Activated CD8-positive, alpha-beta memory T cell treated with anti-CD3 and anti-CD28 coated beads, Interleukin-2, amount 50 U/mL, for 48 hours (primary cell): ENCODE results near the gene TLE7.

Experiments used
- DNase-seq: peaks from one replicate; pipeline ENCODE4 v3.0.0-alpha.2; 2020

The TLE7 gene

DNA sequence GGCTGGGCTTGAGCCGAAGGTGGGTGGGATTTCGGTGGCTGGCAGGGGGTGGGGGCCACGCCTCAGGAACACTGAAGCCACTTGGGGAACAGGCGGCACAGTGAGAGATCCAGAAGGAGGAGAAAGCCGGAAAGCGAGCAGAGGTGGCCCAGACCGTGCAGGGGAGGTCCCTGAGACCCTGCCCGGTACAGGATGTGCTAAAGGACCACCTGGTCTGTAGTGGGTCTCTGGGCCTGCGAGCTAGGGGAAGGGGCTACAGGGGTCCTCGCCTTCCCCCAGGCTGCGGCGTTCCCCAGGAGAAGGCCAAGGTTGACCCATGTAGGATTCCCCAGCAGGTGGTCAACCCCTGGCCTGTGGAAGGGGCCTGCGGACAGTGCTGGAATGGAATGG is at the start of gene TLE7:
Gene TLE7 (minus strand): TSS at position 4 of the 390 bp plus-strand sequence. CDS start 8,730 bp downstream, outside the sequence.
- DNase-seq, result no peak

DNA sequence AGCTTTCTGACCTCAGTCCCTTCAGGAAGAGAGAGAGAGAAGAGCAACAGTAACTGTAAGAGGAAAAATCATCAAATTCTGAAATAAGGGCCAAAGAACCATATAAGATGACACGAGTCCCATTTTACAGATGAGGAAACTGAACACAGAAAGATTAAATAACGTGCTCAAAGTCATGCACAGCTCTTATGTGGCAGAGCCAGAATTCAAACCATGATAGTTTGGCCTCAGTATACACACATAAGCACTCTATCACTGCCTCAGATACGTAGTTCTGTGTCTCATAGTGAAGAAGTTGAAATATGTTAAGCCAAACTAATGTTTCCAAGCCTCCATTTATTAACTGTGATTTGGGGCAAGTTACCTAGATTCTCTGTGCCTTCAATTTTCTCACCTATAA is 49.2 kb upstream of the TLE7 start:
- no peak for DNase-seq

DNA sequence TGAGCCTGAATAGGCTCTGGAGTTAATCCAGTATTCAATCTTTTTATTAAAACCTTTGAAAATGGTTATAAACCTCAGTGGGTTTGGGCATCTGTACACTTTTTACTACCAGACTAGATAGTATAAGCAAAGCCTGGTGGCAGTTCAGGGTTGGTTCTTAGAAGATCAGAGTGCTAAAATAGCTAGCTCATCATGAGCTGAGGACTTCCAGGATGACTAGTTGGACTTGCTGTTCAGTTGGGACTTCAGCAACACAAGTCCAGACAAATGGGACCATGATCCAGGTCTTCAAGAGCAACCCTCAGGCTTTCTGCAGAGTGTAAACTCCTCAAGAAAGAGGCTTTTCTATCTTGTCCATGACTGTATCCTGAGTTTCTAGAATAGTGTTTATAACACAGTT is 48.5 kb upstream of the TLE7 start:
- DNase-seq, result no peak

DNA sequence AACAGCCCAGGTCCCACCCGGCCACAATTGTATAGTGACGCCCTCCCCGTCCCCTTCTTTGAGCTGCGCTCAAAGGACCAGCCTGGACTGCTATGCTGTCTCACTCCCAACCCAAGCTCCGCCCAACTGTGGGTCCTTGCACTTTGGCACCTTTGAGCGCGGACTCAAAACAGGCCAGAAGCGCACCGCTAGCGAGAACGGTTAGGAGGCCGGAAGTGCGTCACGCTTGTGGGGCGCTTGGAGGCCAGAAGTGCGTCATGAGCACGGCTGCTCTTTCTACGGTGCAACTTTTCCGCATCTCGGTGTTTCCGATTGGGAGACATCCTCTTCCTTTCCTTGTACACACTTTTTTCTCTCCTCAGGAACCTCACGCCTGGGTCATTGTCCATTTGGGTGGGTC is 47.3 kb upstream of the TLE7 start, which contains the start of gene ZNF19:
Gene ZNF19 (minus strand): TSS at position 203 of the 400 bp plus-strand sequence. CDS start 7,210 bp downstream, outside the sequence.
- DNase-seq, result no peak

DNA sequence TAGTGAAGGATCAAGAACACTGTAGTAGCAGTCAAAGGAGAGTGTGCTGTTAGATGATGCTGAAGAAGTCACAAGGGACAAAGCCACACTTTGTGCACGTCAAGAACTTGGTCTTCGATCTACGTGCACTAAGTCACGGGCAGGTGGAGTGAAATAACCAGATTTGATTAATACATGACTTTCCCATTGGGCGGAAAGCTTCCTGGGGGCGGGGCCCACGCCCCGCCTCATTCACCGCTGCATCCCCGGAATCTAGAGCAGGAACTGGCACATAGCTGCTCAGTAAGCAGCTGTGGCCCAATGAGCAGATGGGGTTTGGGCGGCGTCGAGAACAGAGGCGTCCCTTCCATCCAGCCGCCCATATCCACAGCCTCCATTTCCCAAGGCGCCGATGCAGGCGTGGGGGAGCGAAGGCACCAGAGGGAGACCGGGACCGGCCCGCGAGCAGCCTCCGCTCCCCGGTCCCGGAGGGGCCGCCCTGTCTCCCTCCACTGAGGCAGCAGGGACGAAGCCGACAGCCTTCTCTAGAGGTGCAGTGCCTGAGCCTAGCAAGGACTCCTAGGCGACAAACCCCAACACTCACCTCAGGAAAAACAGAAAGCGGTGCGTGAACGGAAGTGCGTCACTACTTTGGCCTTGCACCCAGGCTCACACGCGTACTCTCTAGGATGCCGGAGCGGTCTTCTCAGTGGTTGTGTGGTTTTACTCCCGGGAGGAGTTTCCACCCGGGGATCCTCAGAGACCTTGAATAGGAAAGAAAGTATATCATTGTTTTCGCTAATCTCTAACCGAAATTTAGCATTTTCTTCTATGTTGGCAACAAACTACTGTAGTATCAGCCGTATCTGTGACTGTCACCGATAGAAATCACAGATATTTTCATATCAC is 42.4 kb upstream of the TLE7 start:
- DNase-seq, result peak; percentile 84

DNA sequence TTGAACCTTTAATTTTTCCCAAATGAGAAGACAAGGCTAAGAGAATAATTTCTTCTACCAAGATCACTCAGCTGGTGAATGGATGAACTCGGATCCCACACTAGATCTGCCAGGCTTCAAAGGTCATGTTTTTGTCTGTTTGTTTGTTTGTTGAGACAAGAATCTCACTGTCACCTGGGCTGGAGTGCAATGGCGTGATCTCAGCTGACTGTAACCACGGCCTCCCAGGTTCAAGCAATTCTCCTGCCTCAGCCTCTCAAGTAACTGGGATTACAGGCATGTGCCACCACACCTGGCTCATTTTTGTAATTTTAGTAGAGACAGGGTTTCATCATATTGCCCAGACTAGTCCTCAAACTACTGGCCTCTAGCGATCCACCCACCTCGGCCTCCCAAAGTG is 40.7 kb upstream of the TLE7 start:
- no peak for DNase-seq

DNA sequence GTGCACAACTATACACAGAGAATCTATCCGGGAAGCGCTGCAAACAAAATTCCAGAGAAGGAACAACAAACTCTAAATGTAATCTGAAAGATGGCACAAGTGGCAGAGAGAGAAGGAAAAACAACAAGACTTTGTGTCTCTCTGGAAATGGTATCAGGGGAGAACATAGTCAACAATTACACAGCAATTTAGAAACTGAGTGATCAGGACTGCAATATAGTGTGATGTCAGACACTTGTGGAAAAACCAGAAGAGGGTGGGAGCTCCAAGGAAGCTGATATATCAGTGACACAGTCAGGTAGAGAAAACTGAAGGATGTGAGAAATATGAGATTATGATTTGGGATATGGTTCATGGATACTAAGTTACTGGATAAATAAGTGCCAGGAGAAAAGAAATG is 39.1 kb upstream of the TLE7 start:
- DNase-seq, result no peak

DNA sequence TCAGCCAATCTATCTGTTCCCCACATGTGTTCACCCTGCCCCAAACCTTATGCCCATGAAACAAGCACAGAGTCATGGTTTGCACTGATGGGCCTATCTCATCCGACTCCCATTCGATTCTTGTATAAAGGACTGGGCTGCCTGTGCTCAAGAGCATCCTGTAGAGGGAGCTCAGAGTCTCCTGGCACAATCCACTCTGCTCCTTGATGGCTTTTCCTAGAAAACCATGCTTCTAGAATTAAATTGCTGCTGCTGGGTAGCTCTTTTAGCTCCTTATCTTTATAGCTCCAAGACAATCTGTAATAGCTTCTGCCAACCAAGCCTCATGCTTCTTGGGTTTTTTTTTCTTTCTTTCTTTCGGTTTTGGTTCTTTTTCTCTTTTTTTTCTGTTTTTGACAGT is 37.6 kb upstream of the TLE7 start:
- DNase-seq, result no peak

DNA sequence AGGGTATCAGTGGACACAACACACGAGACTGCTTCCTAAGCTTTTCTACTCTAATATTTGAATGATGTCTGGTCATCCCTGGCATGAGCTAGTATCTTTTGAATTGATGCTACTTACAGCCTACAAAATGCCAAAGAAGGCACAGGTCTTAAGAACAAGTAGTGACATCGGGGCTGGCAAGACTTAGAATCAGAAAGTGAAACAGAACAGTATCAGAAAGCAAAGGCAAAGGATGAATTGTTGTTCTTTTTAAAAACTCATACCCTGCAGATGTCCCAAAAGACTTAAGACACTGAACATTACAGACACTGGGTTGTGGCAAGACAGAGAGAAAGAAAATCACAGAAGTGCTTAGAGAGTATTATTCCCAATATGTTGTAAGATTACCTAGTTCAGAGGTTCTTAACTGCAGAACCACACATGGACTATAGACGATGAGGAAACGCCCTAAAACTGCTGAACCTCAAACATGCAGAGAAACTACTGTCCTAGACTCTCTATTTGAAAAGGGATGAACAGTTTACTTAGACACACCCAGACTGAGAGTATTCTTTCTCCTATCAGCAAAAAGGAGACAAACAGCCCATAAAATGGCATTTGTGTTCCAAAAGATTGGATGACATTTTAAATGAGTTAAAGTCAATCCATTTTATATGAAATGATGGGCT is 34.7 kb upstream of the TLE7 start:
- DNase-seq, result no peak

DNA sequence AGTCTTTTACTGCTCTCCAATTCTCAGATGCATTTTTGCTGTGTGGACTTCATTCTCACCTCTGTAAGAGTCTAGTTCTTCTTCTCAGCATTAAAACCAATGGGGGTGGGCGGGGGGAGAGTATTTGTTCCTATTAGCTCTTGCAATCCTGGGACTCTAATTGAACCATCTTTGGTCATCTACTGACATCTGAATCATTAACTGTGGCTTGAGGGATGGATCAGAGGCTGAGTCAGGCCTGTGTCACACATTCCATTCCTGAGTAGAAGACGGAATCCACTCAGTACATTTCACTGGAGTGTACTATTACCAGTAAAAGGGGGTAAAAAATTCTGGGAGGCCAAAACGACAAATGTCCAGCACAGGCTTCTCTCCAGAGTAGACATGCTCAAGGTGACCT is 33.0 kb upstream of the TLE7 start:
- DNase-seq, result no peak

DNA sequence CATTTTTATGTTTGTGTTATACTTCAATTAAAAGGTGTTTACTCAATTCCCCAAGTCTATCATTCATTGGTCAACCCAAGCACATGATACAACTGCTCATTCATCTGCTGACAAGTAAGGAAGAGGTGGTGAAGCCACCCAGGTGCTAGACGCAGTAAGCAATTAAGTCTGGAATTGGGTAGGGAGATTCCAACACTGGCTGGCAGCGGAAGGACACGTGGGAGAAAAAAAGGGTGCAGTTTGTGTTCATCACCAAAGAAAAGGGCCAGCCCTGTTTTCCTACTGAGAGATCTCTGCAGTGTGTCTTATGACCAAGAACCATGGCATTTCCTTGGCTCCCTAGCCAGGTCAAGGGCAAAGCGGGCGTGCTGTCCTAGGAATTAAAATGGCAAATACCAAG is 32.0 kb upstream of the TLE7 start:
- DNase-seq, result no peak

DNA sequence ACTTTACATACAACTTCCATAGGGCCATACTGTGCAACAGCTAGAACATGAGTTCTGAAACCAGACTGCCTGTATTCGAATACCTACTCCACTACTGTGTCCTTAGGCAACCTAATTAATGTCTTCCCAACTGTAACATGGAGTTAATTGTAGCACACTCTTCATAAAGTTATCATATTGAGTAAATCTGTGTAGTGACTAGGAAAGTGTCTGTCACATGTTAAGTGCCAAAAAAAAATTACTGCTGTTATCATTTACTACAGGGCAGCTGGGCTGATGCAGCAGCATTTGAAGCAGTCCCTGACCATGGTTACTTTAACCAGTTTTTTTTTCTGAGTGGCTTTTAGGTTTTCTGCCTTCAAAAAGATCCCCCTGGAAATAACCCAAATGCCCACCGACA is 31.1 kb upstream of the TLE7 start:
- no peak for DNase-seq

DNA sequence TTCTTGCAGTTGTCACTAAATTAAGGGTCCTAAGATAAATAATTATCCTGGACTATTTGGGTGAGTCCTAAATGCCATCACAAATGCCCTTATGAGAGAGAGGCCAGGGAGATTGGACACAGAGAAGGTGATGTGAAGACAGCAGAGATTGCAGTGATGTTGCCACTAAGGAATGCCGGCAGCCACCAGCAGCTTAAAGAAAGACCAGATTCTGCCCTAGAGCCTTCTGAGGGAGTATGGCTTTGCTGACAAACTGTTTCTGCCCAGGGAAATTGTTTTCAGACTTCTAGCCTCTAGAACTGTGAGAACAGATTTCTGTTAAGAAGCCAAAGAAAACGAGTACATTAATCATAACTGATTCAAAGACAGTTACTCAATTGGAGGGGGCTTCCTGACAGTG is 30.2 kb upstream of the TLE7 start:
- no peak for DNase-seq

DNA sequence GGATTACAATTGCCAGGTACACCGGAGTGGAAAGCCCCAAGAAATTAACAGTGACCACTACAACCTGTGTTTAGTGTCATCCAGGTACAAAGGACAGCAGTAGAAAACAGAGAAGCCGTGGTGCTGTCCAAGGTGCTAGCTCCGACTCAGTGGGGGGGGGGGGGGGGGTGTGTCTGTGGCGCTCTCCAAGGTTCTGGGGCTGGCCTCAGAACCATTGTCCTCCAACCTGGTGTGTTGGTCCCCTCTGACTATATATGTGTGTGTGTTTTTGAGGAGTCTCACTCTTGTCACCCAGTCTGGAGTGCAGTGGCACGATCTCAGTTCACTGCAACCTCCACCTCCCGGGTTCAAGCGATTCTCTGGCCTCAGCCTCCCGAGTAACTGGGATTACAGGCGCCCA is 26.0 kb upstream of the TLE7 start:
- peak; percentile 63 for DNase-seq

DNA sequence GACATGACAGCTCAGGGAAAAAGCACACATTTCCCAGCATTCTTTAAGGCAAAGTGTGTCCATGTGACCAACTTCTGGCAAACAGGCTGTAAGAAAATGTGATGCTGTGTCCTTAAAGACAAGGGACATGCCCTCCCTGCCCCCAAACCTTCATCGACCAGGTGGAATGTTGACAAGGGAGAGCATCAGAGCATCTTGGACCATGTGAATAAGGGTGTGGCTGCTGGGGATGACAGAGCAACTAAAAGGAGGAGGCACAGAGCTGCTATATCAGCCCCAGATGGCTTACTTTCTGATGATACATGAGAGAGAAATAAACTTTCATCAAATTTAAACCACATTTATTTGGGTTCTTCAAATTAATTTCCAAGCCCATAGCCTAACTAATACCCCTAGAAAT is 22.4 kb upstream of the TLE7 start:
- no peak for DNase-seq

DNA sequence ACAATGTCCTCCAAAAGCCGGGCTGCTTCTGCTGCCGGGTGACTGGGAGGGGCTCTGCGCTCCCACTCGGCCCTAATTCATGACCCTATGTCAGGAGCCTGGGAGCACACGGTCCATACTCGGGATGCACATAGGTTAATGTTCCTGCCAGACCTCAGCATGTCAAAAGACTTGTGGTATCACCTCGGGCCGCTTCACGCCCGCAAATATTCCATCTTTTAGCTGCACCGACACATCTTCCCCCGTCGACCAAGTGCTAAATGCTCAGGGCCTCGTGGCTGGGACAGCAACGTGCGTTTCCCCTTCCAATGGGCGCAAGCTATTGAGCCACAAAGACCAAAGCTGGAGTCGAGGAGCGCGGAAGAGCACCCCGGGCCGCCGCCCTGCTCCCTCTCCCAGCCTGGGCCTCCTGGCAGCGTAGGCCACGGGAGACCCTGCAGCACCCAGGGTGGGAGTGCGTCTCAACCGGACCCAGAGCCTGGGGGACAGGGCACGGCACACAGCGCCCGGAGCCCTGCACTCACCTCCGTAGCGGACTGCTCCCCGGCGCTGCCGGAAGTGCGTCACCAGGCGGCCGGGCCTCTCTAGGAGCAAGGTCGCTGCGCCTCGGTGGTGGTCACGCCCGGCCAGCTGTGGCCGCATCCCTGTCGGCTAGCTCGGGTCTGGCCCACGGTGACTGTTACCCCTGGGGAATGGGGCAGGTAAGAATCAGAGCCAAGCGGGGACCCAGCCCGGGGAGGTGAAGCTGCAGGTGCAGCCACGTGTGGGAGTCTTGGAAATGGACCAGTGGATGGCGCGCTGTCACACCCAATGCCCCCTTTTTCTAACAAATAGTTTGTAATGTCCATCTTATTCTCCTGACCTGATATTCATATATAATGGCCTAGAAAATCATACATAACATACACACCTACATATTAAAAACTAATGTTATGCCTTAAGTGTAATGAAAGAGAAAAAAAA is 20.1 kb upstream of the TLE7 start, which contains the start of gene ZNF23:
Gene ZNF23 (minus strand): TSS at position 562 of the 963 bp plus-strand sequence. CDS start 5,451 bp downstream, outside the sequence.
- peak; percentile 90 for DNase-seq

DNA sequence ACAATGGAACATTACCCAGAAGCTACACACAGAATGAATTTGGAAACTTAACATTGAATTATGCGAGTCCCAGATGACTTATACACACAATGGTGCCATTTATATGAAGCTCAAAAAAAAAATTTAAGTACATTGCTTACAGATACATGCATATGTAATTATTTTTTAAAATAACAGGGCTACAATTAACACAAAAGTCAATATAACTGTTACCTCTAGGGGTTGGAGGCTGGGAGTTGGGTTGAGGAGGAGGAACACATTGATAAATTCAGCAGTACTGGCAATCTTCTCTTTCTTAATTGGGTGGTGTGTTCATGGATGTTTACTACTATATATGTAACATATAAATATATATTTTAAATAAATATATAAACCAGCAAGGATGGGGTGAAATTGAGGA is 19.1 kb upstream of the TLE7 start:
- DNase-seq, result no peak

DNA sequence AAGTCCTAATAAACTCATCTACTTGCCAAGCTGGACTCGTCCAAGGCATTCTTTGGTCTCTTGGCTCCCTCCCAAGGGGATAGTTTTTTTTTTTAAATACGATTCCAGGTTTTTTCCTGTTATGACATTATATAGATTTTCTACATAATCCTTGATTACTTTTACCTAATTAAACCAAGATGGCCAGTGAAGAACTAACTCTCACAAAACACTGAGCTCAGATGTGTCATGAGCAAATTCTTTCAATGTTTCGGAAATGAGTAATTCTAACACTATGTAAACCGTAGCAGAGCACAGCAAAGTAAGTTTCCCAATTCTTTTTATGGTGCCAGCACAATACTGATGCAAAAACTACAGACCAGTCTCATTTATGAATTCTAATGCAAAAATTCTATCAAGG is 18.4 kb upstream of the TLE7 start:
- DNase-seq, result no peak

DNA sequence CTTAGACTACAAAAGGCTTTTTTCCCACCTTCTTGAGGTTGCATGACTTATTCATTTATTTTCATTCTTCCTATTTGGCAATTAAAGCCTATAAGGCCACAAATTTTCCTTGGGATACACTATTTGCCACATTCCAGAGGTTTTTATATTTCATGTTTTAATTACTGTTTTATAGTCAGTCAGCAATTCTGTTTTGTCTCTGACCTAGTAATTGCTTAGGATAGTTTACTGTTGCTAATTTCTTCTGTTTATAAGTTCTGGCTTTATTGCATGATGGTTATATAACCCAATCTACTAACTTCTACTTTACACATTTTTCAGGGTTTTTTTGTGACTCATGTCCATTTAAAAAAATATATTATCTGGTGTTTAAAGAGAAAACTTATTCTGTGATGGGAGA is 17.7 kb upstream of the TLE7 start:
- no peak for DNase-seq

DNA sequence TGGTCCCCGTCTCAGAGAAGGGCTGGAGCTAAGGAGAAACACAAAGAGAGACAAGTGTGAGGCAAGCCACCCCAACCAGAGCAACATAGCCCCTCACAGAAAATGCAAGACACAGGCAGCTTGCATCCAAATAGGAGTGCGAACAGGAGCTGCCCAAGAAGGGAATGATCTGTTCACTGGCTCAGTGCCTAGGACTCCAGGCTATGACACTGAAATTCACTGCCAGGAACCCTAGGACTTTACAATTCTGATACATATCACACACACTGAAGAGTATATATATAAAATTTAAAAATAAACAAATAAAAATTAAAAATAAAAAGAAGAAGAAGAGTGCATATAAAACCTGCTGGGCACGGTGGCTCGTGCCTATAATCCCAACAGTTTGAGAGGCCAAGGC is 14.9 kb upstream of the TLE7 start:
- DNase-seq, result no peak

DNA sequence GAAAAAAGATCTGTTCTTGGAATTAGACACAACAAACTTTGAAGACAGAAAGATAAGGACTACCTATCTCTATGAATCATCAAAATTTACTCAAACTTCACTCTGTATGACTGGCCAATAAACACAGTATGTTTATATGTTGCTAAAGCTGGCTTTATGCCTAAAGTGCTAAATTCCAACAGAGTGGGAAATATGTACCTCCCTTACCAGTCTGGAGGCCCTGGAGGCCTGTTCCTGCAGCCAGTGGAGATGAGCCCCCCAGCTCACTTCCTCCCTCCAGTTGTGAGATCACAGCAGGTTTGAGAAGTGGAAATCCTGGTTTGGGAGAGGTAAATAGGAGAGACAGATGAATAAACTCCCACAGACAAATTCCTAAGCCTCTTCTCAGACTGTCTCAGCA is 11.2 kb upstream of the TLE7 start:
- no peak for DNase-seq

DNA sequence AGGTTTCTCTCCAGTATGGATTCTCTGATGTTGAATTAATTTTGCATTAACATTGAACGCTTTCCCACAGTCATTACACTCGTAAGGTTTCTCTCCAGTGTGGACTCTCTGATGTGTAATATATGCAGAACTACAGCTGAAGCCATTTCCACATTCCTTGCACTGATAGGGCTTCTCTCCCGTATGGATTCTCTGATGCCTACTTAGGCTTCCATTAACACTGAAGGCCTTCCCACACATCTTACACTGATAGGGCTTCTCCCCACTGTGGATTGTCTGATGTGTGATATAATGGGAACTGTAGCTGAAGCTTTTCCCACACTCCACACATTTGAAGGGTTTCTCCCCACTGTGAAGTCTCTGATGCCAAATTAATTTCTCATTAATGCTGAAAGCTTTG is 7.2 kb upstream of the TLE7 start:
- no peak for DNase-seq

DNA sequence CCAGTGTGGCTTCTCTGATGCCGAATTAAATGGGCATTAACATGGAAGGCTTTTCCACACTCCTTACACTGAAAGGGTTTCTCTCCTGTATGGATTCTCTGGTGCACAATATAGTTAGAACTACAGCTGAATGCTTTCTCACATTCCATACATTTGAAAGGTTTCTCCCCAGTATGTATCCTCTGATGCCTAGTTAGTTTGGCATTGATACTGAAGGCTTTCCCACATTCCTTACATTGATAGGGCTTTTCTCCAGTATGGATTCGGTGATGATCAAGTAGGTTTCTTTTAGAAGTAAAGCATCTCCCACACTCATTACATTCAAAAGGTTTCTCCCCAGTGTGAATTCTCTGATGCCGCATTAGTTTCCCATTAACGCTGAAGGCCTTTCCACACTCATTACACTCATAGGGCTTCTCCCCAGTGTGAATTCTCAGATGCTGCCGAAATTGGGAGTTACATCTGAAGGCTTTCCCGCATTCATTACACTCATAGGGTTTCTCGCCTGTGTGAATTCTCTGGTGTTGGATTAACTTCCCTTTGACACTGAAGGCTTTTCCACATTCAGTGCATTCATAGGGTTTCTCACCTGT is 6.5 kb upstream of the TLE7 start:
- no peak for DNase-seq
